Vagina (tissue), 2 donors: ENCODE data around the gene MLKL.

ENCODE experiments used
- POLR2AphosphoS5 ChIP-seq, 2 donors: sonication (generic); formaldehyde crosslinking; IDR thresholded peaks; one replicate each; pipeline ENCODE4 v1.9.0; 2017; ENCODE audit warnings: antibody characterized with exemption in 2 of 2, mild to moderate bottlenecking in 2 of 2, low read depth in 1 of 2; ENCODE audit not compliant: insufficient read depth in 1 of 2
- TF ChIP-seq, protein P1 (sequence below), 3 experiments: fragments of 450-650 bp in 2 of 3; fragments of 200-600 bp in 1 of 3; sonication (generic) in 1 of 3; IDR thresholded peaks; one replicate each; pipeline ENCODE4 v1.5.1; 2017 to 2019; ENCODE audit warnings: antibody characterized with exemption in 3 of 3, mild to moderate bottlenecking in 2 of 3, moderate library complexity in 2 of 3

- no peak for TF ChIP-seq POLR2AphosphoS5 (IDR thresholded peaks at IDR 0.05; ENCODE audit: insufficient read depth in 1 of 2, low read depth in 1 of 2)
- TF ChIP-seq, protein P1, sequence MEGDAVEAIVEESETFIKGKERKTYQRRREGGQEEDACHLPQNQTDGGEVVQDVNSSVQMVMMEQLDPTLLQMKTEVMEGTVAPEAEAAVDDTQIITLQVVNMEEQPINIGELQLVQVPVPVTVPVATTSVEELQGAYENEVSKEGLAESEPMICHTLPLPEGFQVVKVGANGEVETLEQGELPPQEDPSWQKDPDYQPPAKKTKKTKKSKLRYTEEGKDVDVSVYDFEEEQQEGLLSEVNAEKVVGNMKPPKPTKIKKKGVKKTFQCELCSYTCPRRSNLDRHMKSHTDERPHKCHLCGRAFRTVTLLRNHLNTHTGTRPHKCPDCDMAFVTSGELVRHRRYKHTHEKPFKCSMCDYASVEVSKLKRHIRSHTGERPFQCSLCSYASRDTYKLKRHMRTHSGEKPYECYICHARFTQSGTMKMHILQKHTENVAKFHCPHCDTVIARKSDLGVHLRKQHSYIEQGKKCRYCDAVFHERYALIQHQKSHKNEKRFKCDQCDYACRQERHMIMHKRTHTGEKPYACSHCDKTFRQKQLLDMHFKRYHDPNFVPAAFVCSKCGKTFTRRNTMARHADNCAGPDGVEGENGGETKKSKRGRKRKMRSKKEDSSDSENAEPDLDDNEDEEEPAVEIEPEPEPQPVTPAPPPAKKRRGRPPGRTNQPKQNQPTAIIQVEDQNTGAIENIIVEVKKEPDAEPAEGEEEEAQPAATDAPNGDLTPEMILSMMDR (IDR thresholded peaks at IDR 0.05) = no peak
These were observed 76.8 kb downstream of the MLKL start for GRCh38 chr16:74623839-74624235.
